Effector memory CD4-positive, alpha-beta T cell (primary cell): ENCODE results near the gene GRIN3A.
"Not testable (repeated sequence)": the region's sequence is repeated elsewhere in the genome, so short reads cannot be mapped to it uniquely, and the experiment has no call there.

Experiments
- DNase-seq, 3 donors: peaks; one replicate each; pipeline ENCODE4 v3.0.0-alpha.2; 2020
- H3K27ac ChIP-seq: 2 replicates; pipeline ENCODE4 v1.7.0; 2013; ENCODE audit warnings: mild to moderate bottlenecking, low read length, moderate library complexity; ENCODE audit not compliant: insufficient read depth, poor library complexity, severe bottlenecking
- H3K27me3 ChIP-seq: replicated peaks from 2 replicates; pipeline ENCODE4 v1.7.0; 2013; ENCODE audit warnings: mild to moderate bottlenecking, low read length; ENCODE audit not compliant: insufficient read depth, control insufficient read depth, poor library complexity, severe bottlenecking
- H3K36me3 ChIP-seq: 2 replicates; pipeline ENCODE4 v1.7.0; 2013; ENCODE audit warnings: mild to moderate bottlenecking, low read length, moderate library complexity; ENCODE audit not compliant: control insufficient read depth, insufficient read depth
- H3K4me1 ChIP-seq: 2 replicates; pipeline ENCODE4 v1.7.0; 2013; ENCODE audit warnings: low read length, mild to moderate bottlenecking; ENCODE audit not compliant: control insufficient read depth, insufficient read depth, poor library complexity, severe bottlenecking
- H3K4me3 ChIP-seq: 2 replicates; pipeline ENCODE4 v1.7.0; 2013; ENCODE audit warnings: low read length, low read depth, mild to moderate bottlenecking; ENCODE audit not compliant: insufficient read depth, poor library complexity, severe bottlenecking
- H3K9me3 ChIP-seq: 2 replicates; pipeline ENCODE4 v1.7.0; 2013; ENCODE audit warnings: mild to moderate bottlenecking, low read length, moderate library complexity; ENCODE audit not compliant: control insufficient read depth

GRIN3A gene

GRCh38 chr9:101736717-101737116 is 1.7 kb downstream of the GRIN3A start:
- peaks cover 8% of the 10 kb centered on the region for H3K27me3 ChIP-seq
- no peaks in the 10 kb centered on the region for H3K36me3 ChIP-seq
- H3K4me3 ChIP-seq: no peak overlapping the region
- no peak for DNase-seq
- H3K9me3 ChIP-seq: no peaks in the 10 kb centered on the region
- no peak overlapping the region for H3K27ac ChIP-seq
- H3K4me1 ChIP-seq: no peaks in the 10 kb centered on the region

- no peaks in the 10 kb centered on the region for H3K9me3 ChIP-seq
- no peak overlapping the region for H3K4me3 ChIP-seq
- H3K36me3 ChIP-seq: no peaks in the 10 kb centered on the region
- no peaks in the 10 kb centered on the region for H3K4me1 ChIP-seq
- no peaks in the 10 kb centered on the region for H3K27me3 ChIP-seq
- no peak overlapping the region for H3K27ac ChIP-seq
- DNase-seq: no peak
Measured at GRCh38 chr9:101731429-101731828, 7.0 kb downstream of the GRIN3A start.

- H3K27ac ChIP-seq: no peak overlapping the region
- DNase-seq: no peak
- no peaks in the 10 kb centered on the region for H3K36me3 ChIP-seq
- H3K4me3 ChIP-seq: no peak overlapping the region
- no peaks in the 10 kb centered on the region for H3K4me1 ChIP-seq
- H3K27me3 ChIP-seq: no peaks in the 10 kb centered on the region
- no peaks in the 10 kb centered on the region for H3K9me3 ChIP-seq
Measured at GRCh38 chr9:101727612-101728524, 10.6 kb downstream of the GRIN3A start.

- H3K36me3 ChIP-seq, DNase-seq, H3K4me1 ChIP-seq, H3K9me3 ChIP-seq, H3K4me3 ChIP-seq, H3K27me3 ChIP-seq, H3K27ac ChIP-seq: not testable (repeated sequence)
Measured at GRCh38 chr9:101724271-101724670, 14.2 kb downstream of the GRIN3A start.

GRCh38 chr9:101718192-101718591 is 20.3 kb downstream of the GRIN3A start:
- no peak overlapping the region for H3K27ac ChIP-seq
- no peaks in the 10 kb centered on the region for H3K36me3 ChIP-seq
- H3K4me1 ChIP-seq: no peaks in the 10 kb centered on the region
- DNase-seq: no peak
- no peaks in the 10 kb centered on the region for H3K9me3 ChIP-seq
- H3K27me3 ChIP-seq: no peaks in the 10 kb centered on the region
- H3K4me3 ChIP-seq: no peak overlapping the region

- no peak for DNase-seq
- no peaks in the 10 kb centered on the region for H3K27me3 ChIP-seq
- H3K4me3 ChIP-seq: no peak overlapping the region
- H3K27ac ChIP-seq: no peak overlapping the region
- no peaks in the 10 kb centered on the region for H3K4me1 ChIP-seq
- no peaks in the 10 kb centered on the region for H3K36me3 ChIP-seq
- no peaks in the 10 kb centered on the region for H3K9me3 ChIP-seq
Measured at GRCh38 chr9:101716629-101717028, 21.8 kb downstream of the GRIN3A start.

- no peak for DNase-seq
- Histone ChIP-seq H3K27ac (no peak overlapping the region), H3K4me3 (no peak overlapping the region), H3K9me3 (no peaks in the 10 kb centered on the region), H3K27me3 (no peaks in the 10 kb centered on the region), H3K4me1 (no peaks in the 10 kb centered on the region), H3K36me3 (no peaks in the 10 kb centered on the region)
Measured at GRCh38 chr9:101711330-101711941, 27.0 kb downstream of the GRIN3A start.

GRCh38 chr9:101708855-101709254 is 29.6 kb downstream of the GRIN3A start:
- no peak overlapping the region for H3K27ac ChIP-seq
- H3K9me3 ChIP-seq: no peaks in the 10 kb centered on the region
- no peaks in the 10 kb centered on the region for H3K4me1 ChIP-seq
- H3K27me3 ChIP-seq: no peaks in the 10 kb centered on the region
- no peak for DNase-seq
- no peaks in the 10 kb centered on the region for H3K36me3 ChIP-seq
- no peak overlapping the region for H3K4me3 ChIP-seq

- Histone ChIP-seq H3K9me3 (no peaks in the 10 kb centered on the region), H3K4me3 (no peak overlapping the region), H3K27ac (no peak overlapping the region), H3K4me1 (no peaks in the 10 kb centered on the region), H3K27me3 (no peaks in the 10 kb centered on the region), H3K36me3 (no peaks in the 10 kb centered on the region)
- DNase-seq: no peak
Measured at GRCh38 chr9:101707721-101708120, 30.7 kb downstream of the GRIN3A start.

- no peak overlapping the region for H3K4me3 ChIP-seq
- DNase-seq: no peak
- no peaks in the 10 kb centered on the region for H3K27me3 ChIP-seq
- no peaks in the 10 kb centered on the region for H3K36me3 ChIP-seq
- no peaks in the 10 kb centered on the region for H3K9me3 ChIP-seq
- no peaks in the 10 kb centered on the region for H3K4me1 ChIP-seq
- no peak overlapping the region for H3K27ac ChIP-seq
Measured at GRCh38 chr9:101706997-101707396, 31.4 kb downstream of the GRIN3A start.
